Neural cell (in vitro differentiated cells): Measurements from ENCODE around the gene EFTUD2.

Experiments used
- CTCF ChIP-seq: fragments of 450-650 bp; IDR thresholded peaks from 2 replicates; pipeline ENCODE4 v1.5.1; 2014; ENCODE audit warnings: antibody characterized with exemption, mild to moderate bottlenecking, moderate library complexity; ENCODE audit not compliant: poor library complexity, severe bottlenecking
- EP300 ChIP-seq: fragments of 450-650 bp; conservative IDR thresholded peaks from 2 replicates; pipeline ENCODE4 v1.6.1; 2014; ENCODE audit warnings: antibody characterized with exemption, mild to moderate bottlenecking, moderate library complexity; ENCODE audit not compliant: poor library complexity, severe bottlenecking
- EZH2 ChIP-seq: fragments of 200-600, 300-800 bp; shearing (Covaris generic), sonication (generic); IDR thresholded peaks from 2 replicates; pipeline ENCODE4 v1.6.1; 2014; ENCODE audit warnings: antibody characterized with exemption, low read length, borderline replicate concordance, mild to moderate bottlenecking; ENCODE audit not compliant: insufficient read depth, poor library complexity, severe bottlenecking
- POLR2AphosphoS5 ChIP-seq: IDR thresholded peaks from 2 replicates; pipeline ENCODE4 v1.6.1; 2012
- RAD21 ChIP-seq: fragments of 450-650 bp; conservative IDR thresholded peaks from 2 replicates; pipeline ENCODE4 v1.6.1; 2014; ENCODE audit warnings: antibody characterized with exemption, mild to moderate bottlenecking, moderate library complexity
- REST ChIP-seq: IDR thresholded peaks from 2 replicates; pipeline ENCODE4 v1.6.1; 2012; ENCODE audit warnings: borderline replicate concordance
- SMC3 ChIP-seq: fragments of 450-650 bp; conservative IDR thresholded peaks from 2 replicates; pipeline ENCODE4 v1.6.1; 2014; ENCODE audit warnings: antibody characterized with exemption, mild to moderate bottlenecking, moderate library complexity; ENCODE audit not compliant: poor library complexity
- TAF1 ChIP-seq: IDR thresholded peaks from 2 replicates; pipeline ENCODE4 v1.6.1; 2012; ENCODE audit warnings: low read depth

GRCh38 chr17:44931376-44931775 is 32.1 kb upstream of the EFTUD2 start:
- TF ChIP-seq CTCF (no peak), POLR2AphosphoS5 (no peak), SMC3 (no peak), EP300 (no peak), EZH2 (no peak), TAF1 (no peak), RAD21 (no peak), REST (no peak)
